Measurements from ENCODE around the gene ALX1. TPM values are rescaled to one million over a fixed set of nuclear protein-coding genes. Genes with fewer than 3 reads are reported as not detected.

ALX1 gene
- total RNA-seq, 1 experiment from 2014 or later, result not detected

DNA sequence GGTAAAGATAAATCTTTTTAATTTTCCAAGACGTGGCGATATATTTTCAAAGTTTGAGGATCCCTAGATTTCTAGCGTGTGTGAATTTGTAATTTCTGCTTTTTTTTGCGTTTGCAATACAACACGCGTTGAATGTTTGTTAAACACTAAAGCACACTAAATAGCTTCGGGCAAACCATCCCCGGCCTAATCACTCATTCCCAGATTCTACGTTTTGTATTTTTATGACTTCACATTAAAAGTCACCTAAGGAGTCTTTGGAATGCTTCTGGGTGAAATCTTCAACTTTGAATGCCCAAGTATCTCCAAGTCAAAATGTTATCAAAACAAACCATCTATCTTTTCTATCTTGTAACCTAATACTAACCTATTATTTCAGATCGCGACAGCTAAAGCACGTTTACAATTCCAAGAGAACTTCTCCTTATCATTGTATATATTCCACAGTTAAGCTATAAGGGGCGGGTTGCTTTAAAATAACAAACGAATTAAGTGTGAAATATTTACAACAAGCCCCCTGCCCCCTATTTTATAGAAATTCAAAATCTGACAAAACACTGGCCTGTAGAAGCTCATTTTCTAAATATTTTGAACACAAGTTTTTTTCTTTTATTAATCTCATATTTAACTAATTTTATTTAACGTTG is 1.1 kb downstream of the ALX1 start:
- Histone ChIP-seq H3K9ac (ENCODE audit: low read length) (no peak overlapping the region), H3K27ac (ENCODE audit: low read length) (no peak overlapping the region), H4K20me1 (ENCODE audit: insufficient read depth, low read depth, low read length) (no peaks in the 10 kb centered on the region), H3K27me3 (ENCODE audit: low read length) (no peaks in the 10 kb centered on the region), H3K4me2 (ENCODE audit: low read depth, low read length, poor library complexity, severe bottlenecking) (no peak overlapping the region), H3K4me3 (ENCODE audit: low read length) (no peak overlapping the region), H3K36me3 (ENCODE audit: insufficient read depth, low read length) (no peaks in the 10 kb centered on the region), H3K9me2 (replicated peaks; ENCODE audit: insufficient read depth, low read length) (no peaks in the 10 kb centered on the region), H2AFZ (ENCODE audit: low read length) (no peak overlapping the region), H3K9me3 (ENCODE audit: low read length) (peaks cover 6% of the 10 kb centered on the region; the same call in 1 of the 2 replicates), H3K79me2 (ENCODE audit: low read length) (no peaks in the 10 kb centered on the region), H3K4me1 (ENCODE audit: low read length) (no peaks in the 10 kb centered on the region)
- DNase-seq, result no peak

DNA sequence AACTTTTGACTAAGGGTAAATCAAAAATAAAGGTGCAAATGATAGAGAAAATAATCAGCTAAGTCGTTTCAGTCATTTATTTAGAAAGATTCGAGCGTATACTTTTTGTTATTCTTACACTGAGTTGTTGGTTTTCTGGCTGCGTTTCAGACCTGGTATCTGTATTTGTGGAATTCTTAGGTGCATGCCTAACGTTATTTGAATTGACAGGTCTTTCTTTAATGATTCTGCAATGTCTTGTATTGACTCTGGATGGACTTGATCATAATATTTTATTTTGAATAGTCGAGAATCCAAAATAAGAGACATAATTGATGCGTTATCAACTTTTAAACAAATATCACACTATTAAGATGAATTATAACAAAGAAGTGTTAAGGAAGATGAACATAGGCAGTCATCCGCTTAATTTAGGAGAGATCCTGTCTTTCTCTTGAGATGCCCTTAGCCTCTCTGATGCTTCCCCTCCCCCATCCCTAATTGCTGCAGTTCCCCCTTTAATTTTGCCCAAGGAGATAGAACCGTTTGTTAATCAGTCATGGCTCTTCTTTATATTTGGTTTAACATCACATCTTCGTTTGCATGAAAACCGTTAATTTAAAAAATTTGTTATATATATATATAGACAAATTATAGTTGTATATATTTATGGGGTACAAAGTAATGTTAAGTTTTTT is 1.8 kb downstream of the ALX1 start:
- Histone ChIP-seq H3K4me2 (ENCODE audit: low read depth, low read length, poor library complexity, severe bottlenecking) (no peak overlapping the region), H3K27me3 (ENCODE audit: low read length) (no peaks in the 10 kb centered on the region), H3K9ac (ENCODE audit: low read length) (no peak overlapping the region), H3K27ac (ENCODE audit: low read length) (no peak overlapping the region), H3K36me3 (ENCODE audit: insufficient read depth, low read length) (no peaks in the 10 kb centered on the region), H3K4me3 (ENCODE audit: low read length) (no peak overlapping the region), H3K9me3 (ENCODE audit: low read length) (peaks cover 6% of the 10 kb centered on the region; the same call in 1 of the 2 replicates), H3K79me2 (ENCODE audit: low read length) (no peaks in the 10 kb centered on the region), H2AFZ (ENCODE audit: low read length) (no peak overlapping the region), H3K9me2 (replicated peaks; ENCODE audit: insufficient read depth, low read length) (0 out of 2 replicates have a peak, but pooled peaks cover 3% of the 10 kb centered on the region), H3K4me1 (ENCODE audit: low read length) (no peaks in the 10 kb centered on the region), H4K20me1 (ENCODE audit: insufficient read depth, low read depth, low read length) (no peaks in the 10 kb centered on the region)
- DNase-seq, result no peak

DNA sequence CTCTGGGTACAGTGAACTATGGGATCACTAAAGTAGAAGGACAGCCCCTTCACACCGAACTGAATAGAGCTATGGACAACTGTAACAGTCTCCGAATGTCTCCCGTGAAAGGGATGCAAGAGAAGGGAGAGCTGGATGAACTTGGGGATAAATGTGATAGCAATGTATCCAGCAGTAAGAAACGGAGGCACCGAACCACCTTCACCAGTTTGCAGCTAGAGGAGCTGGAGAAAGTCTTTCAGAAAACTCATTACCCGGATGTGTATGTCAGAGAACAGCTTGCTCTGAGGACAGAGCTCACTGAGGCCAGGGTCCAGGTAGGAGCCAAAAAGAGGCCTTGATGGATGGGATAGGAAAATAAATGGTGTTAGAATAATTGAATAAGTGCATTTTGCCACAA is 3.5 kb downstream of the ALX1 start:
- H3K9me3 ChIP-seq (ENCODE audit: low read length), result no peaks in the 10 kb centered on the region; the same call in 1 of the 2 replicates
- no peaks in the 10 kb centered on the region for H3K79me2 ChIP-seq (ENCODE audit: low read length)
- H3K9ac ChIP-seq (ENCODE audit: low read length), result no peak overlapping the region
- no peak overlapping the region for H3K4me3 ChIP-seq (ENCODE audit: low read length)
- H3K4me1 ChIP-seq (ENCODE audit: low read length), result no peaks in the 10 kb centered on the region
- H3K36me3 ChIP-seq (ENCODE audit: insufficient read depth, low read length), result no peaks in the 10 kb centered on the region
- H3K27me3 ChIP-seq (ENCODE audit: low read length), result no peaks in the 10 kb centered on the region
- no peaks in the 10 kb centered on the region for H4K20me1 ChIP-seq (ENCODE audit: insufficient read depth, low read depth, low read length)
- no peak overlapping the region for H3K4me2 ChIP-seq (ENCODE audit: low read depth, low read length, poor library complexity, severe bottlenecking)
- no peak for DNase-seq
- H3K9me2 ChIP-seq (replicated peaks; ENCODE audit: insufficient read depth, low read length), result 0 out of 2 replicates have a peak, but pooled peaks cover 3% of the 10 kb centered on the region
- H2AFZ ChIP-seq (ENCODE audit: low read length), result no peak overlapping the region
- H3K27ac ChIP-seq (ENCODE audit: low read length), result no peak overlapping the region

DNA sequence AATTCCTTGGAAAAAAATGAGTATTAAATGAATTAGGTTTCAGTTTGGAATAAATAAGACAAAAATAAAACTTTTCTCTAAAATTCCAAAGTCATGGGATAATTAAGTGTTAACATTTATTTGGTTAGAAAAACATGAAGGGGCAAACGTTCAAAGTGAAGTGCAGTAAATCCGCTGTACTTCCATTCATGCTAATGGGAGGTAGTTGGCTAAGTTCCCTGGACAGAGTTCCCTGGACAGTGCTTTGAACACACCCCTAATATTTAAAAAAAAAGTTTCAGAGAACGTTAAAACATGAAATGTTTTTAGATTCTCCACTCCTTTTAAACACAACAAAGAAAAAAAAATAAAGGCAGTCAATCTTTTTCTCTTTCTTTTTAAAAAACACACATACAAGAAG is 16.3 kb downstream of the ALX1 start:
- no peak overlapping the region for H2AFZ ChIP-seq (ENCODE audit: low read length)
- no peak overlapping the region for H3K4me2 ChIP-seq (ENCODE audit: low read depth, low read length, poor library complexity, severe bottlenecking)
- no peak overlapping the region for H3K9ac ChIP-seq (ENCODE audit: low read length)
- H4K20me1 ChIP-seq (ENCODE audit: insufficient read depth, low read depth, low read length), result no peaks in the 10 kb centered on the region
- H3K9me3 ChIP-seq (ENCODE audit: low read length), result no peaks in the 10 kb centered on the region
- H3K4me3 ChIP-seq (ENCODE audit: low read length), result no peak overlapping the region
- H3K4me1 ChIP-seq (ENCODE audit: low read length), result no peaks in the 10 kb centered on the region
- H3K27ac ChIP-seq (ENCODE audit: low read length), result no peak overlapping the region
- no peaks in the 10 kb centered on the region for H3K79me2 ChIP-seq (ENCODE audit: low read length)
- H3K27me3 ChIP-seq (ENCODE audit: low read length), result no peaks in the 10 kb centered on the region
- H3K36me3 ChIP-seq (ENCODE audit: insufficient read depth, low read length), result no peaks in the 10 kb centered on the region
- H3K9me2 ChIP-seq (replicated peaks; ENCODE audit: insufficient read depth, low read length), result no peaks in the 10 kb centered on the region
- DNase-seq, result no peak

GRCh38 chr12:85299053-85299452 is 19.0 kb downstream of the ALX1 start:
- no peak overlapping the region for H2AFZ ChIP-seq (ENCODE audit: low read length)
- H3K27ac ChIP-seq (ENCODE audit: low read length), result no peak overlapping the region
- no peak overlapping the region for H3K4me3 ChIP-seq (ENCODE audit: low read length)
- H4K20me1 ChIP-seq (ENCODE audit: insufficient read depth, low read depth, low read length), result no peaks in the 10 kb centered on the region
- no peak overlapping the region for H3K4me2 ChIP-seq (ENCODE audit: low read depth, low read length, poor library complexity, severe bottlenecking)
- no peak overlapping the region for H3K9ac ChIP-seq (ENCODE audit: low read length)
- no peaks in the 10 kb centered on the region for H3K9me2 ChIP-seq (replicated peaks; ENCODE audit: insufficient read depth, low read length)
- H3K9me3 ChIP-seq (ENCODE audit: low read length), result no peaks in the 10 kb centered on the region
- no peaks in the 10 kb centered on the region for H3K79me2 ChIP-seq (ENCODE audit: low read length)
- no peaks in the 10 kb centered on the region for H3K36me3 ChIP-seq (ENCODE audit: insufficient read depth, low read length)
- H3K4me1 ChIP-seq (ENCODE audit: low read length), result no peaks in the 10 kb centered on the region
- no peak for DNase-seq
- no peaks in the 10 kb centered on the region for H3K27me3 ChIP-seq (ENCODE audit: low read length)

DNA sequence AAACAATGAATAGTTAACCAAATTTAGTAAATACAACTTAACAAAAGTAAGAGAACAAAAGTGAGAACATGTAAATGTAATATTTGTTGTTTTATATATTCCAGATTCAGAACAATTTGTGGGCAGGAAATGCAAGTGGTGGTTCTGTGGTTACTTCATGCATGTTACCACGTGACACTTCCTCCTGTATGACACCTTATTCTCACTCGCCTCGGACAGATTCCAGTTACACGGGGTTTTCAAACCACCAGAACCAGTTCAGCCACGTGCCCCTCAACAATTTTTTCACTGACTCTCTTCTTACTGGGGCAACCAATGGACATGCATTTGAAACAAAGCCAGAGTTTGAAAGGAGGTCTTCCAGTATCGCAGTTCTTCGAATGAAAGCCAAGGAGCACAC is 21.0 kb downstream of the ALX1 start:
- Histone ChIP-seq H2AFZ (ENCODE audit: low read length) (no peak overlapping the region), H3K79me2 (ENCODE audit: low read length) (no peaks in the 10 kb centered on the region), H3K4me1 (ENCODE audit: low read length) (no peaks in the 10 kb centered on the region), H3K9me3 (ENCODE audit: low read length) (no peaks in the 10 kb centered on the region), H3K4me3 (ENCODE audit: low read length) (no peak overlapping the region), H3K4me2 (ENCODE audit: low read depth, low read length, poor library complexity, severe bottlenecking) (no peak overlapping the region), H4K20me1 (ENCODE audit: insufficient read depth, low read depth, low read length) (no peaks in the 10 kb centered on the region), H3K27me3 (ENCODE audit: low read length) (no peaks in the 10 kb centered on the region), H3K9ac (ENCODE audit: low read length) (no peak overlapping the region), H3K27ac (ENCODE audit: low read length) (no peak overlapping the region), H3K9me2 (replicated peaks; ENCODE audit: insufficient read depth, low read length) (no peaks in the 10 kb centered on the region), H3K36me3 (ENCODE audit: insufficient read depth, low read length) (no peaks in the 10 kb centered on the region)
- no peak for DNase-seq

- no peaks in the 10 kb centered on the region for H3K4me1 ChIP-seq (ENCODE audit: low read length)
- no peak overlapping the region for H3K27ac ChIP-seq (ENCODE audit: low read length)
- no peak overlapping the region for H2AFZ ChIP-seq (ENCODE audit: low read length)
- no peak overlapping the region for H3K9ac ChIP-seq (ENCODE audit: low read length)
- H3K79me2 ChIP-seq (ENCODE audit: low read length), result no peaks in the 10 kb centered on the region
- no peak for DNase-seq
- H3K9me3 ChIP-seq (ENCODE audit: low read length), result no peaks in the 10 kb centered on the region
- no peaks in the 10 kb centered on the region for H3K9me2 ChIP-seq (replicated peaks; ENCODE audit: insufficient read depth, low read length)
- no peak overlapping the region for H3K4me2 ChIP-seq (ENCODE audit: low read depth, low read length, poor library complexity, severe bottlenecking)
- no peaks in the 10 kb centered on the region for H3K36me3 ChIP-seq (ENCODE audit: insufficient read depth, low read length)
- no peaks in the 10 kb centered on the region for H4K20me1 ChIP-seq (ENCODE audit: insufficient read depth, low read depth, low read length)
- 0 out of 2 replicates have a peak, but pooled peaks cover 2% of the 10 kb centered on the region for H3K27me3 ChIP-seq (ENCODE audit: low read length)
- no peak overlapping the region for H3K4me3 ChIP-seq (ENCODE audit: low read length)
Measured at GRCh38 chr12:85308374-85308773, 28.4 kb downstream of the ALX1 start.

- Histone ChIP-seq H2AFZ (ENCODE audit: low read length) (no peak overlapping the region), H3K4me2 (ENCODE audit: low read depth, low read length, poor library complexity, severe bottlenecking) (no peak overlapping the region)
- DNase-seq, result no peak
Measured at GRCh38 chr12:85309125-85309566, 29.1 kb downstream of the ALX1 start.

More at GRCh38 chr12:85309125-85309566, 29.1 kb downstream of the ALX1 start:
- Histone ChIP-seq H3K9me2 (replicated peaks; ENCODE audit: insufficient read depth, low read length) (no peaks in the 10 kb centered on the region), H3K4me3 (ENCODE audit: low read length) (no peak overlapping the region), H4K20me1 (ENCODE audit: insufficient read depth, low read depth, low read length) (no peaks in the 10 kb centered on the region), H3K79me2 (ENCODE audit: low read length) (no peaks in the 10 kb centered on the region), H3K27ac (ENCODE audit: low read length) (no peak overlapping the region), H3K27me3 (ENCODE audit: low read length) (0 out of 2 replicates have a peak, but pooled peaks cover 2% of the 10 kb centered on the region), H3K9me3 (ENCODE audit: low read length) (no peaks in the 10 kb centered on the region), H3K4me1 (ENCODE audit: low read length) (no peaks in the 10 kb centered on the region), H3K9ac (ENCODE audit: low read length) (no peak overlapping the region), H3K36me3 (ENCODE audit: insufficient read depth, low read length) (no peaks in the 10 kb centered on the region)
